MM.1S (cell line): ENCODE results near the gene PAQR5.

ENCODE experiments used
- DNase-seq: peaks from one replicate; pipeline ENCODE4 v3.0.0-alpha.2; 2015
- H2AFZ ChIP-seq: fragments of 300-600 bp; sonication (generic); 2 replicates; pipeline ENCODE4 v1.6.0; 2016; ENCODE audit warnings: antibody characterized with exemption, low read length
- H3F3A ChIP-seq: fragments of 300-600 bp; sonication (generic); 2 replicates; pipeline ENCODE4 v1.6.1; 2016; ENCODE audit warnings: mild to moderate bottlenecking, antibody characterized with exemption, low read length, moderate library complexity, mixed read lengths; ENCODE audit not compliant: insufficient read depth
- H3K27ac ChIP-seq: fragments of 300-600 bp; sonication (generic); 2 replicates; pipeline ENCODE4 v1.5.1; 2016; ENCODE audit warnings: mild to moderate bottlenecking, low read length
- H3K27me3 ChIP-seq: fragments of 300-600 bp; sonication (generic); replicated peaks from 2 replicates; pipeline ENCODE4 v1.6.0; 2016; ENCODE audit warnings: low read length; ENCODE audit not compliant: insufficient read depth
- H3K36me3 ChIP-seq: fragments of 300-600 bp; sonication (generic); replicated peaks from 2 replicates; pipeline ENCODE4 v1.6.1; 2016; ENCODE audit warnings: mild to moderate bottlenecking, low read length, mixed read lengths; ENCODE audit not compliant: insufficient read depth
- H3K4me1 ChIP-seq: fragments of 300-600 bp; sonication (generic); 2 replicates; pipeline ENCODE4 v1.6.1; 2016; ENCODE audit warnings: low read length, mixed read lengths
- H3K4me2 ChIP-seq: fragments of 300-600 bp; sonication (generic); 2 replicates; pipeline ENCODE4 v1.6.0; 2016; ENCODE audit warnings: low read depth, low read length
- H3K4me3 ChIP-seq: fragments of 300-600 bp; sonication (generic); 2 replicates; pipeline ENCODE4 v1.5.1; 2016; ENCODE audit warnings: low read length, mixed read lengths
- H3K79me2 ChIP-seq: fragments of 300-600 bp; sonication (generic); 2 replicates; pipeline ENCODE4 v1.6.1; 2016; ENCODE audit warnings: mixed run types, low read length, mixed read lengths
- H3K9ac ChIP-seq: fragments of 300-600 bp; sonication (generic); 2 replicates; pipeline ENCODE4 v1.6.1; 2016; ENCODE audit warnings: low read length, mixed read lengths
- H3K9me2 ChIP-seq: fragments of 300-600 bp; sonication (generic); replicated peaks from 2 replicates; pipeline ENCODE4 v1.6.1; 2016; ENCODE audit warnings: mild to moderate bottlenecking, low read length, mixed read lengths; ENCODE audit not compliant: insufficient read depth
- H3K9me3 ChIP-seq: fragments of 300-600 bp; sonication (generic); replicated peaks from 2 replicates; pipeline ENCODE4 v1.6.1; 2016; ENCODE audit warnings: mild to moderate bottlenecking, low read length, mixed read lengths; ENCODE audit not compliant: insufficient read depth
- H4K20me1 ChIP-seq: fragments of 300-600 bp; sonication (generic); 2 replicates; pipeline ENCODE4 v1.6.1; 2016; ENCODE audit warnings: mild to moderate bottlenecking, low read length, moderate library complexity, mixed read lengths; ENCODE audit not compliant: insufficient read depth
- EZH2 ChIP-seq: fragments of 300-600 bp; sonication (generic); optimal IDR thresholded peaks from 2 replicates; pipeline ENCODE3; 2017; ENCODE audit warnings: low read depth, mild to moderate bottlenecking, antibody characterized with exemption, low read length, mixed read lengths
- EZH2phosphoT487 ChIP-seq: fragments of 300-600 bp; sonication (generic); IDR thresholded peaks from 2 replicates; pipeline ENCODE4 v1.6.1; 2018; ENCODE audit warnings: antibody characterized with exemption, low read length
- TF ChIP-seq, protein P1 (sequence below): fragments of 300-600 bp; sonication (generic); IDR thresholded peaks from 2 replicates; pipeline ENCODE4 v1.5.1; 2016; ENCODE audit warnings: antibody characterized with exemption, low read length, mixed read lengths

The PAQR5 gene

DNA sequence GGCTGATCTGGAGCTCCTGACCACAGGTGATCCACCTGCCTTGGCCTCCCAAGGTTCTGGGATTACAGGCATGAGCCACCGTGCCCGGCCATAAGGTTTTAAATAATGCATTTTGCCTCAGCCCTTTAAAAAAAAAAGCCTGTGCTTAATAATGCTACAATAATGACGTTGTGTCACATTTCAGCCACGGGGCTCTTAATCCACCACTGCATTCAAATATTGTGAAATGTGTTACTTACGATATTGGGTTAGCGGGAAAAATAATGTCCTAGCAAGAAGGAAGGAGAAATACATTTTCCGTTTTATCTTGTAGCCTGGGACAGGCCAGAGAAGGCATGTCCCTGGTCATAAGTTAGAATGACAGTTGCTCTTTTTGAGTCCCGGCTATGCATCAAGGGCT lies 17.6 kb downstream of the PAQR5 start:
- no peaks in the 10 kb centered on the region for H3K36me3 ChIP-seq
- no peak for TF ChIP-seq EZH2phosphoT487
- TF ChIP-seq, protein P1, sequence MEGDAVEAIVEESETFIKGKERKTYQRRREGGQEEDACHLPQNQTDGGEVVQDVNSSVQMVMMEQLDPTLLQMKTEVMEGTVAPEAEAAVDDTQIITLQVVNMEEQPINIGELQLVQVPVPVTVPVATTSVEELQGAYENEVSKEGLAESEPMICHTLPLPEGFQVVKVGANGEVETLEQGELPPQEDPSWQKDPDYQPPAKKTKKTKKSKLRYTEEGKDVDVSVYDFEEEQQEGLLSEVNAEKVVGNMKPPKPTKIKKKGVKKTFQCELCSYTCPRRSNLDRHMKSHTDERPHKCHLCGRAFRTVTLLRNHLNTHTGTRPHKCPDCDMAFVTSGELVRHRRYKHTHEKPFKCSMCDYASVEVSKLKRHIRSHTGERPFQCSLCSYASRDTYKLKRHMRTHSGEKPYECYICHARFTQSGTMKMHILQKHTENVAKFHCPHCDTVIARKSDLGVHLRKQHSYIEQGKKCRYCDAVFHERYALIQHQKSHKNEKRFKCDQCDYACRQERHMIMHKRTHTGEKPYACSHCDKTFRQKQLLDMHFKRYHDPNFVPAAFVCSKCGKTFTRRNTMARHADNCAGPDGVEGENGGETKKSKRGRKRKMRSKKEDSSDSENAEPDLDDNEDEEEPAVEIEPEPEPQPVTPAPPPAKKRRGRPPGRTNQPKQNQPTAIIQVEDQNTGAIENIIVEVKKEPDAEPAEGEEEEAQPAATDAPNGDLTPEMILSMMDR, result no peak
- TF ChIP-seq EZH2, result no peak
- H3K27ac ChIP-seq, result no peak overlapping the region
- no peak overlapping the region for H3K4me2 ChIP-seq
- H3K79me2 ChIP-seq, result no peaks in the 10 kb centered on the region
- H3K27me3 ChIP-seq, result no peaks in the 10 kb centered on the region
- H3K9ac ChIP-seq, result no peak overlapping the region
- no peaks in the 10 kb centered on the region for H3K9me3 ChIP-seq
- no peaks in the 10 kb centered on the region for H3K9me2 ChIP-seq
- DNase-seq, result no peak
- no peak overlapping the region for H2AFZ ChIP-seq
- peaks cover 8% of the 10 kb centered on the region for H3F3A ChIP-seq
- H3K4me3 ChIP-seq, result no peak overlapping the region
- H3K4me1 ChIP-seq, result peaks cover 8% of the 10 kb centered on the region
- H4K20me1 ChIP-seq, result no peaks in the 10 kb centered on the region

DNA sequence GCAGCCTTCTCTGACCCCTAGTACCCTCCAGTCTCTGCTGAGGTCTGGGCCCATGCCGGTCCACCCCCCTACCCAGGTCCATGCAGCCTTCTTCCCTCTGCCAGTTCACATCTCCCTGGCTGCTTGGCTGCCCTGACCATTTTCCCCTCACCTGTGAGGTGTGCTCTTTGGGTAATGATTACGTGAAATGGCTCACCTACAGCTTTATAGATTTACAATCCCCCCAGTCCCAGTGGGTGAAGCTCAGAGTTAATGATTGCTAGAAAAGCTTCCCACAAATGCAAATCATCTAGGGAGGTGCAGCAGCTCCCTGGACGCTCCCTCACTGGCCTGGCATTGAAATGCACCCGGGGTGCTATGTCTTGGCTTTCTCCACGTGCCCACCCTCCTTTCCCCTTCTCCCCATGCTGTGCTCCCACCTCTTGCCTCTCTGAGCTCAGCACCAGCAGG lies 18.7 kb downstream of the PAQR5 start:
- TF ChIP-seq EZH2phosphoT487 (no peak), EZH2 (no peak)
- TF ChIP-seq, protein P1, result no peak

DNA sequence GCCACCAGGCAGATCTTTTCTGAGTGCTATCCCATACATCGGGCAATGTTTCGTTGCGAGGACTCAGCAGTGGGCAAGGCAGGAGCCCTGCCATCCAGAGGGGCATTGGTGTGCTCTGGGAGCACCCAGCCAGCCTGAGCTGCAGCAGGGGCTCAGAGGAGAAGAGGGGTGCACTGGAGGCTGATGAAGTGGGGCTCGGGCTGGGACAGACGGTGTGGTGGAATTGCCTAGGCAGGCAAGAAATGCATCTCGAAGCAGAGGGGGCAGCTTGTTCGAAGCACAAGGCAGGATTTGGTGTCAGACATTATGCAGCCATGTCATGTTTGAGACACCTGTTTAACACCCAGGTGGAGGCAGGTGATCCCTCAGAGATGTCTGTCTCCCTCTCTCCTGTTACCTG lies 19.3 kb downstream of the PAQR5 start:
- Histone ChIP-seq H3K27ac (no peak overlapping the region), H3K79me2 (no peaks in the 10 kb centered on the region), H3K9ac (no peak overlapping the region), H3K9me2 (no peaks in the 10 kb centered on the region), H3F3A (peaks cover 8% of the 10 kb centered on the region), H3K9me3 (no peaks in the 10 kb centered on the region), H3K4me2 (no peak overlapping the region), H4K20me1 (no peaks in the 10 kb centered on the region), H3K4me1 (peaks cover 12% of the 10 kb centered on the region), H3K36me3 (no peaks in the 10 kb centered on the region), H3K27me3 (no peaks in the 10 kb centered on the region), H2AFZ (no peak overlapping the region), H3K4me3 (no peak overlapping the region)
- TF ChIP-seq EZH2 (no peak), EZH2phosphoT487 (no peak)
- TF ChIP-seq, protein P1, result no peak
- no peak for DNase-seq

More for the DNA sequence above, 18.7 kb downstream of the PAQR5 start:
- H3K4me1 ChIP-seq, result peaks cover 12% of the 10 kb centered on the region
- H3K9me2 ChIP-seq, result no peaks in the 10 kb centered on the region
- H3F3A ChIP-seq, result peaks cover 8% of the 10 kb centered on the region
- H3K9me3 ChIP-seq, result no peaks in the 10 kb centered on the region
- H3K36me3 ChIP-seq, result no peaks in the 10 kb centered on the region
- H3K4me3 ChIP-seq, result no peak overlapping the region
- H3K27me3 ChIP-seq, result no peaks in the 10 kb centered on the region
- no peak for DNase-seq
- no peaks in the 10 kb centered on the region for H3K79me2 ChIP-seq
- no peak overlapping the region for H3K9ac ChIP-seq
- H4K20me1 ChIP-seq, result no peaks in the 10 kb centered on the region
- no peak overlapping the region for H3K27ac ChIP-seq
- no peak overlapping the region for H2AFZ ChIP-seq
- H3K4me2 ChIP-seq, result no peak overlapping the region
